SK-N-SH treated with all-trans-retinoic acid at 6 μM for 48 hours (cell line): ENCODE data around the gene FHIT.

Experiments used
- ARNTL ChIP-seq: fragments of 450-650 bp; formaldehyde crosslinking; IDR thresholded peaks from 2 replicates; pipeline ENCODE4 v1.5.0; 2020; ENCODE audit warnings: low read depth, mild to moderate bottlenecking, moderate library complexity, borderline replicate concordance
- CSDC2 ChIP-seq: fragments of 250-450 bp; sonication (Bioruptor Pico); IDR thresholded peaks from 2 replicates; pipeline ENCODE4 v1.5.0; 2020; ENCODE audit warnings: mild to moderate bottlenecking, moderate library complexity
- ESRRG ChIP-seq: fragments of 250-450 bp; sonication (Bioruptor Pico); IDR thresholded peaks from 2 replicates; pipeline ENCODE4 v1.6.1; 2021; ENCODE audit warnings: mild to moderate bottlenecking
- GLIS3 ChIP-seq: fragments of 250-450 bp; sonication (Bioruptor Pico); IDR thresholded peaks from 2 replicates; pipeline ENCODE4 v1.5.0; 2020; ENCODE audit warnings: mild to moderate bottlenecking, moderate library complexity
- ISL1 ChIP-seq: fragments of 250-450 bp; sonication (Bioruptor Pico); IDR thresholded peaks from 2 replicates; pipeline ENCODE4 v2.1.2; 2022; ENCODE audit warnings: mild to moderate bottlenecking, moderate library complexity
- OSR1 ChIP-seq: fragments of 250-450 bp; sonication (Bioruptor Pico); IDR thresholded peaks from 2 replicates; pipeline ENCODE4 v1.8.0; 2022; ENCODE audit warnings: moderate library complexity, mild to moderate bottlenecking, inconsistent platforms
- TCF4 ChIP-seq: fragments of 250-450 bp; sonication (Bioruptor Pico); IDR thresholded peaks from 2 replicates; pipeline ENCODE4 v1.8.0; 2021; ENCODE audit warnings: mild to moderate bottlenecking, moderate library complexity, borderline replicate concordance
- ZNF565 ChIP-seq: fragments of 450-650 bp; formaldehyde crosslinking; conservative IDR thresholded peaks from 2 replicates; pipeline ENCODE4 v1.5.0; 2020; ENCODE audit warnings: low read depth, mild to moderate bottlenecking, moderate library complexity
- ZNF70 ChIP-seq: fragments of 450-650 bp; formaldehyde crosslinking; IDR thresholded peaks from 2 replicates; pipeline ENCODE4 v1.5.0; 2020; ENCODE audit warnings: mild to moderate bottlenecking, moderate library complexity
- ZNF8 ChIP-seq: fragments of 450-650 bp; formaldehyde crosslinking; IDR thresholded peaks from 2 replicates; pipeline ENCODE4 v1.5.0; 2020; ENCODE audit warnings: mild to moderate bottlenecking, moderate library complexity
- TF ChIP-seq, protein P1 (sequence below): fragments of 250-450 bp; sonication (Bioruptor Pico); IDR thresholded peaks from 2 replicates; pipeline ENCODE4 v1.8.0; 2020; ENCODE audit warnings: mild to moderate bottlenecking, moderate library complexity, borderline replicate concordance
- TF ChIP-seq, protein P2 (sequence below): fragments of 250-450 bp; sonication (Bioruptor Pico); IDR thresholded peaks from 2 replicates; pipeline ENCODE4 v1.5.0; 2020; ENCODE audit warnings: mild to moderate bottlenecking, moderate library complexity
- TF ChIP-seq, protein P3 (sequence below): fragments of 250-450 bp; sonication (Bioruptor Pico); IDR thresholded peaks from 2 replicates; pipeline ENCODE4 v1.5.1; 2020; ENCODE audit warnings: low read depth, mild to moderate bottlenecking, moderate library complexity

DNA sequence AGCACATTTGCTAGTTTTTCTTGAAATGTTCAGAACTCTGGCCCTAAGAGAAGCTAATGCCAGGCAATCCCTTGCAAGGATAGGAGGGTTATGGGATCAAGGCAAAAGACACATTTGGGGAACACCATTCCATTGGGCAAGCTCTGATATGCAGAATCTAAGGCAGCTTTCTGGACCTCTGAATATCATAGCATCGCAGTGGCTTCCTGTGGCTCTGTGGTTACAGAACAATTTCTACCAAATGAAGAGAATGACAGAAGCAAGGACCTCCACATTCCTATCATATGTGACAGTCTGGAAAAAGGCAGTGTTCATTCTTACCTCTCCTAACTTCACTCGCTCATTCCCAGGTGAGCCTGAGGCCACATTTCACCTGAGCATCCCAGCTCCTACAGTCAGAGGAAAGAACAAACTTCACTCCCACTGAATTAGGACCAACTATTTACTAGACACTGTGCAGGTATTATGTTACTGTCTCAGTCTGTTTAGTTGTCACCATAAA, 1365.3 kb downstream of the FHIT start:
- no peak for TF ChIP-seq CSDC2 (CRISPR knock-in tag)
- TF ChIP-seq, protein P1, sequence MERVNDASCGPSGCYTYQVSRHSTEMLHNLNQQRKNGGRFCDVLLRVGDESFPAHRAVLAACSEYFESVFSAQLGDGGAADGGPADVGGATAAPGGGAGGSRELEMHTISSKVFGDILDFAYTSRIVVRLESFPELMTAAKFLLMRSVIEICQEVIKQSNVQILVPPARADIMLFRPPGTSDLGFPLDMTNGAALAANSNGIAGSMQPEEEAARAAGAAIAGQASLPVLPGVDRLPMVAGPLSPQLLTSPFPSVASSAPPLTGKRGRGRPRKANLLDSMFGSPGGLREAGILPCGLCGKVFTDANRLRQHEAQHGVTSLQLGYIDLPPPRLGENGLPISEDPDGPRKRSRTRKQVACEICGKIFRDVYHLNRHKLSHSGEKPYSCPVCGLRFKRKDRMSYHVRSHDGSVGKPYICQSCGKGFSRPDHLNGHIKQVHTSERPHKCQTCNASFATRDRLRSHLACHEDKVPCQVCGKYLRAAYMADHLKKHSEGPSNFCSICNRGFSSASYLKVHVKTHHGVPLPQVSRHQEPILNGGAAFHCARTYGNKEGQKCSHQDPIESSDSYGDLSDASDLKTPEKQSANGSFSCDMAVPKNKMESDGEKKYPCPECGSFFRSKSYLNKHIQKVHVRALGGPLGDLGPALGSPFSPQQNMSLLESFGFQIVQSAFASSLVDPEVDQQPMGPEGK (CRISPR knock-in tag), result no peak
- no peak for TF ChIP-seq ZNF70
- no peak for TF ChIP-seq ESRRG (CRISPR knock-in tag)
- TF ChIP-seq OSR1 (CRISPR knock-in tag), result no peak
- no peak for TF ChIP-seq ZNF8
- TF ChIP-seq, protein P2, sequence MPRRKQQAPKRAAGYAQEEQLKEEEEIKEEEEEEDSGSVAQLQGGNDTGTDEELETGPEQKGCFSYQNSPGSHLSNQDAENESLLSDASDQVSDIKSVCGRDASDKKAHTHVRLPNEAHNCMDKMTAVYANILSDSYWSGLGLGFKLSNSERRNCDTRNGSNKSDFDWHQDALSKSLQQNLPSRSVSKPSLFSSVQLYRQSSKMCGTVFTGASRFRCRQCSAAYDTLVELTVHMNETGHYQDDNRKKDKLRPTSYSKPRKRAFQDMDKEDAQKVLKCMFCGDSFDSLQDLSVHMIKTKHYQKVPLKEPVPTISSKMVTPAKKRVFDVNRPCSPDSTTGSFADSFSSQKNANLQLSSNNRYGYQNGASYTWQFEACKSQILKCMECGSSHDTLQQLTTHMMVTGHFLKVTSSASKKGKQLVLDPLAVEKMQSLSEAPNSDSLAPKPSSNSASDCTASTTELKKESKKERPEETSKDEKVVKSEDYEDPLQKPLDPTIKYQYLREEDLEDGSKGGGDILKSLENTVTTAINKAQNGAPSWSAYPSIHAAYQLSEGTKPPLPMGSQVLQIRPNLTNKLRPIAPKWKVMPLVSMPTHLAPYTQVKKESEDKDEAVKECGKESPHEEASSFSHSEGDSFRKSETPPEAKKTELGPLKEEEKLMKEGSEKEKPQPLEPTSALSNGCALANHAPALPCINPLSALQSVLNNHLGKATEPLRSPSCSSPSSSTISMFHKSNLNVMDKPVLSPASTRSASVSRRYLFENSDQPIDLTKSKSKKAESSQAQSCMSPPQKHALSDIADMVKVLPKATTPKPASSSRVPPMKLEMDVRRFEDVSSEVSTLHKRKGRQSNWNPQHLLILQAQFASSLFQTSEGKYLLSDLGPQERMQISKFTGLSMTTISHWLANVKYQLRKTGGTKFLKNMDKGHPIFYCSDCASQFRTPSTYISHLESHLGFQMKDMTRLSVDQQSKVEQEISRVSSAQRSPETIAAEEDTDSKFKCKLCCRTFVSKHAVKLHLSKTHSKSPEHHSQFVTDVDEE (CRISPR knock-in tag), result no peak
- no peak for TF ChIP-seq TCF4 (CRISPR knock-in tag)
- no peak for TF ChIP-seq ARNTL (CRISPR knock-in tag)
- no peak for TF ChIP-seq ISL1 (CRISPR knock-in tag)
- TF ChIP-seq ZNF565, result no peak
- no peak for TF ChIP-seq GLIS3
- TF ChIP-seq, protein P3, sequence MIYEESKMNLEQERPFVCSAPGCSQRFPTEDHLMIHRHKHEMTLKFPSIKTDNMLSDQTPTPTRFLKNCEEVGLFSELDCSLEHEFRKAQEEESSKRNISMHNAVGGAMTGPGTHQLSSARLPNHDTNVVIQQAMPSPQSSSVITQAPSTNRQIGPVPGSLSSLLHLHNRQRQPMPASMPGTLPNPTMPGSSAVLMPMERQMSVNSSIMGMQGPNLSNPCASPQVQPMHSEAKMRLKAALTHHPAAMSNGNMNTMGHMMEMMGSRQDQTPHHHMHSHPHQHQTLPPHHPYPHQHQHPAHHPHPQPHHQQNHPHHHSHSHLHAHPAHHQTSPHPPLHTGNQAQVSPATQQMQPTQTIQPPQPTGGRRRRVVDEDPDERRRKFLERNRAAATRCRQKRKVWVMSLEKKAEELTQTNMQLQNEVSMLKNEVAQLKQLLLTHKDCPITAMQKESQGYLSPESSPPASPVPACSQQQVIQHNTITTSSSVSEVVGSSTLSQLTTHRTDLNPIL (CRISPR knock-in tag), result no peak
